Effector CD4-positive, alpha-beta T cell (primary cell): ENCODE data around the gene PPM1J.
"Not testable (repeated sequence)": the region's sequence is repeated elsewhere in the genome, so short reads cannot be mapped to it uniquely, and the experiment has no call there.

ENCODE experiments used
- DNase-seq: peaks from one replicate; pipeline ENCODE4 v3.0.0-alpha.2; 2020

The PPM1J gene

GRCh38 chr1:112721294-112721693, 6.2 kb upstream of the PPM1J start:
- DNase-seq, result not testable (repeated sequence)

GRCh38 chr1:112720800-112721199, 5.7 kb upstream of the PPM1J start:
- DNase-seq, result no peak

GRCh38 chr1:112719706-112720105, 4.6 kb upstream of the PPM1J start:
- no peak for DNase-seq

DNA sequence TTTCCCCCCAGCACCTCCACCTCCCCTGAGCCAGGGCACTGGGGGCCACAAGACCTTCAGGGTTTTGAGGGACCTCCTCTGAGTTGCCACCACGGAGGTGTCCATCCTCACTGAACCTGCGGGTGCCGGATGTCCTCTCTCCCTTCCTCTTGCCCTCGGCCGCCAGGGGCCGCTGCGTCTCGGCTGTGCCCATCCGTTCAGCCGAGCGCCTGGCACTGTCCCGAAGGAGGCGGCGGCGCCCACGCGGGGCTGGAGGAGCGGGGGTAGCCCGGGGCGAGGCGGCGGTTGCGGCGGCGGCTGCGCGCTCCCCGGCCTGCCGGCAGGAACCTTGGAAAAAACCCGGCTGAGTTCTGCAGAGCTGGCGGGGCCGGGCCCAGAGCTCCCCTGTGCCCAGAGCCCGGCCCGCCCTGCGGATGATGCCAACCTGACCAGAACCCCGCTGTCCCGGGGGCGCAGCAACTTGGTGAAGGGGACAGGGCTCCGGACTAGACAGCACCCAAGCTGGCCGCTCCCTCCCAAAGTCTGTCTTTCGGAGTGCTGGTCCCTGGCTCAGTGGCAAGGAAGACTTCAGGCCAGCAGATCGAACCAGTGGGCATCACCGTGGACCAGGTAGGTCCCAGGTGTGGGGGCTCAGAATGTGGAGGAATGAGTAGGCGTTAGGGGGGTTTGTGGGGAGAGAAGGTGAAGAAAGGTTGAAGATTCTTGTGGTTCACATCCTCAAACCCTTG, 3.7 kb upstream of the PPM1J start:
- peak; percentile 71 for DNase-seq

GRCh38 chr1:112717263-112717873, 2.2 kb upstream of the PPM1J start:
- DNase-seq, result no peak

DNA sequence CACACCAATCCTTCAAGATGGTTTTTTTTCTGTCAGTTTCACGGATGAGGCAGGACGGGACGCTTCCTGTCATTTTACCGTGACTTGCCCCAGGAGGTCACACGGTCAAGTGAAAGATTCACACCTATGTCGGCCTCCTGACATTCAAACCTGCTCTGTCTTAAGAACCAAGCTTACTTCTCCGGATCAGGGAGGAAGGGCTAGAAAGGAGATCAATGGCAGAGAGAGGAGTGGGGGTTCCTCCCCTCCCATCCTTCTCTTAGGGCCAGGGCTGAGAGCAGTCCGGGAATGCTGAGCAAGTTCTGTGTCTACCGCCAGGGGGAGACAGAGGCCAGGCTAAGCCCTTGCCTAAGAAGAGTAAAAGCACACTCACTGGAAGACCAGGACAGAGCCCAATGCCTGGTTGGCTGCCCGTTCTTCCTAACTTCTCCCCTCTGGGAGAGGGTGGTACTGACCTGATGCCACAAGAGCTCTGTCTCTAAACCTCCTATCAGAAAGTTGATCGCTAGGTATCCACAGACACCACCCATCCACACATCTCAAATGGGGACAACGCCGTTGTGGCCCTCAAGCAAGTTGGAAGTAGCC, 1.1 kb upstream of the PPM1J start:
- peak; percentile 78 for DNase-seq

- no peak for DNase-seq
These were observed 544 bp downstream of the PPM1J start for GRCh38 chr1:112714313-112715263.

DNA sequence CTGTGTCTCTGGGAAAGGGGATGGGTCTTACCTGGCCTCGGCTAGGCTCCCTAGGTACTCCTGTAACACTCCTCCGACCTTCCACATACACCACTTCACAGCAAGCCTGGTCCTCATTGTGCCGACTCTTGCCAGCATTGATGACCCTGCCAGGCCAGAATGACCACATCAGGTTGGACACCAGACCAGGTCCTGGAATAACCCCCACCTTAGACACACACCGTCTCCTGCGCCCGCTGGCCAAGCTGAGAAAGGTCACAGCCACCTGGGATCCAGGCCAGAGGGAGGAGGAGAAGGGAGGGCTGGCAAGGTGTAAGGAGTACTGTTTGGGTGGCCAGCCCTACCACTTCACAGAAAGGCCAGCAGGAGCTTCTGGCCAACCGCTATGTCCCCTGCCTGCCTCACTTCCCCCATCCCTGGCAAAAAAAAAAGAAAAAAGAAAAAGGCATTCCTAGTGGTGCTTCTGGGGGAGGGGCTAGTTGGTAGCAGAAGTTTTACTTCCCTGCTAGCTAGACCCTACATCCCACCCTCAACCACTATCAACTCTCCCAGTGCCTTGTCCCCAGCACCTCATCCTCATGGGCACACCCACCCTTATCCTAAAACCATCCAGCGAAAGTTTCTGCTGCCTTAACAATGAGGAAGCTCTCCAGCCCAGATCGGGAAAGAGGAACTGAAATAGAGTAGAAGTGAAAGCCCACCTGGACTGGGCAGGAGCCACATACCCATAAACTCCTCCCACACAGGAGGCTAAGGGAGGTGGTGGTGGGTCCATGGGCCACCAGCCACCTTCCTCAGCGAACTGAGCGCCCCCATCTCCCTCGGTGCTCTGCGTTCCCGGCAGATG, 1.4 kb downstream of the PPM1J start:
- no peak for DNase-seq

DNA sequence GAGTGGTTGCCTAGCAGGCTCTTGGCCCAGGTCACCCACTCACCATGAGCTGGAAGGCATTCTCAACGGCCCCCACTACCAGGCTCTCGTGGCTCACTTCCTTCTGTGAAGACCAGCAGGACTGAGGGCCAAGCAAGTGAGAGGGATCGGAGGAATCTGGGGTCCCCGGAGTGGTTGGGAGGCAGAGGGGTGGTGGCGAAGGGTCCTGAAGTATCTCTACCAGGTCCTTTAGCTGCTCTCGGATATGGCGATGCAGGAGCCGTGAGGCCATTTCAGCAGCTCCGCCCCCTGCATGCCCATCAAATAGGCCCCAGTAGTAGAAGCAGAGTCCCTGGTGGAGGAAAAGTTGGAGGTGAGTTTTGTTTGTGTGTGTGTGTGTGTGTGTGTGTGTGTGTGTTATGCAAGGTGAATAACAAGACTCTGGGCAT, 2.4 kb downstream of the PPM1J start:
- no peak for DNase-seq

DNA sequence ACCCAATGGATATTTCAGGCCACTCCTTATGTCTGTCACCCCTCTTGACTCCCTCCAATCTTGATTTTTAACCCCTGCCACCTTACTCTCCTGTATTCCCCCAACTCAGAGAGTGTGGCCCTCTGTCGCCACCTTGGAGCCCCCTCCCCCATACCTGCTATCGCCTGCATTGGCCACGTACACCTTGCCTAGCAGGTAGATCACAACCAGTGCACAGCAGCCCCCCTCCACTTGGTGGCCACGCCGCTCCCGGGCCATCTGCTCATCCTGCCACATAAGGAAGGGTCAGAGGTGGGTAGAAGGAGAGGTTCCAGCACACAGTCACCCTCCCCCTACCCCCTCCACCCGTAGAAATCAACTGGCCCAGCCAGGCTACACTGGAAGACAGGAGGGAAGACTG, 2.9 kb downstream of the PPM1J start:
- no peak for DNase-seq

DNA sequence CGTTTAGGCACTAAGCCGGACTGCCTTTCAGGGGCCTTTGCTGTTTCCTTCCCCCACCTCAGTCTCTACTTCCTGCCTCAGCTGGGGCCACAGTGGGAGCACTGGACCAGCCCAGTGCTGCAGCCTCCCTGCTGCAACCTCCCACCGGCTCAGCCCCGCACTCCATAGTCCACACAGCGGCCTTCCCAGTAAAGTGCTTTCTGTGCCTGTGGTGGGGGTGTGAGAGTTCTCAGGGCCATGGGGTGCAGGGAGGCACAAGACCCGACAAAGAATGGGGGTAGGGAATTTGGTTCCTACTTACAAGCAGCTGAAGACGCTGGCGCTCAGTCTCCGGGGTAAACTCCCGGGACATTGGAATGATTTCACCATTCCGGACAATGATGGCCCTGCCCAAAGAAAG, 3.5 kb downstream of the PPM1J start:
- DNase-seq, result no peak

DNA sequence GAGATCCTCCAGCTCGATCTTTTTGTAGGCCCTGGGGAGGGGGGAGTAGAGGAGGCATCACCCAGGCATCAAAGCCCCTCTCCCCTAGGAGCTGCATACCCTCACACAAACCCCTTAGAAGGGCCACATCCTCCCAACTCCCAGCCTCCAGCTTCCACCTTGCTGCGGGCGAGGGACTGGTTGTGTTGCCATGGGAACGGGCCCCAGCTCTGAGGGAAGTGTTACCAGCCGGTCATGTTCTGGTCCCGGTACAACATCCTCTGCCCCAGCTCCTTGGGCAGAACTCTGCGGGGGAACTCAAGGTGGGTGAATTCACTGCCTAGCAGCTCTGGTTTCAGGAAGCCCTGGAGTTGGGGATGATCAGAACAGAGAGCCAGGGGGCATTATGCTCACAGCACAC, 4.1 kb downstream of the PPM1J start:
- DNase-seq, result no peak

DNA sequence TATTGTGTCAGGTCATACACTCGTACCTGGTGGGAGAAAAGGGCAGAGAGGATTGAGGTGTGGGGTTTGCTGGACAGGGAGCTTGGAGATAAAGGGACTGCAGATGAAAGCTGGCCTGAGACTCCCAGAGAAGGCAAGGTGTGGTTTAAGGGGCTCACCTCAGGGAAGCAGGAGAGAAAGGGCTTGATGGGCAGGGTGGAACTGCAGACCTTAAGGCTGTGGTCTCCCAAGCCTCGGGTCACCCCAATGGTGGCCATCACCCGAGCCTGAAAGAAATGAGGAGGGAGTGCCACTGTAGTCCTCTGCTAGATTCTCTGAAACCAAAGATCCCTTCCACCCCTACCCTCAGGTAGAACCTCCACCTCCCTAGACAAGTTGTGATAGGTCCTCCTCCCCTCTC, 4.5 kb downstream of the PPM1J start:
- DNase-seq, result no peak

GRCh38 chr1:112710159-112710558, 5.0 kb downstream of the PPM1J start:
- DNase-seq, result no peak

DNA sequence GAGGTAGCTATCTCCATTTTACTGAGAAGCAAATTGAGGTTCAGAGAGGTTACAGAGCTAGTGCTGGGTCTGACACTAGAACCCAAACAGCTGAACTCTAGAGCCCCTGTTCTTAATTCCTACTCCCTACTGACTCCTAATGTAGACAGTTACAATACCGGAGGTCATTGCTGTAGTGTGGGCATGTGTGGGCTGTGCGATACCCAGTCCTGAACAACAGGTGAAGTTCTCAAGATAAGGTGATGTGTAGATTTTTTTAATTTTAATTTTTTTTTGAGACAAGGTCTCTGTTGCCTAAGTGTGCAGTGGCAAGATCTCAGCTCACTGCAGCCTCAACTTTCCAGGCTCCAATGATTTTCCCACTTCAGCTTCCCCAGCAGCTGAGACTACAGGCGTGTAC, 6.6 kb downstream of the PPM1J start:
- DNase-seq, result no peak

DNA sequence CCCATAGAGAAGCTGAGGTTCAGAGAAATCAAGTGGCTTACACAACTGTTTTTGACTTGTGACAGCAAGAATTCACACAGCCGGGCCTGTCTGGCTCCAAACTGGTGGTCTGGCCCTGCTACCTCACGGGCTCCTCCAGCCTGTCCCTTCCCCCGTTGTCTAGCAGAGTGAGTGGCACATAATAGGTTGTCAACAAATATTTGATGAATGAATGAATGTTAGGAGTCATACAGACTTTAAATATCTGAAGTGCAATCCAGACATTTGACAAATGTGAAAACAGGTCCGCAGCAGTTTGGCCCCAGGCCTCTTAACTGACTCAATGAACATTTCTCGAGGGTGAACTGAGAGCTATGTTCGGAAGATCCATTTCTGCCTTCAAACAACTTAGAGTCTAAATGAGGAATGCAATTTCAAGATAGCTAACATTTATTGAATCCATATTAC, 7.1 kb downstream of the PPM1J start:
- no peak for DNase-seq

- DNase-seq, result peak; percentile 37
These were observed 7.7 kb downstream of the PPM1J start for GRCh38 chr1:112707221-112708001.

DNA sequence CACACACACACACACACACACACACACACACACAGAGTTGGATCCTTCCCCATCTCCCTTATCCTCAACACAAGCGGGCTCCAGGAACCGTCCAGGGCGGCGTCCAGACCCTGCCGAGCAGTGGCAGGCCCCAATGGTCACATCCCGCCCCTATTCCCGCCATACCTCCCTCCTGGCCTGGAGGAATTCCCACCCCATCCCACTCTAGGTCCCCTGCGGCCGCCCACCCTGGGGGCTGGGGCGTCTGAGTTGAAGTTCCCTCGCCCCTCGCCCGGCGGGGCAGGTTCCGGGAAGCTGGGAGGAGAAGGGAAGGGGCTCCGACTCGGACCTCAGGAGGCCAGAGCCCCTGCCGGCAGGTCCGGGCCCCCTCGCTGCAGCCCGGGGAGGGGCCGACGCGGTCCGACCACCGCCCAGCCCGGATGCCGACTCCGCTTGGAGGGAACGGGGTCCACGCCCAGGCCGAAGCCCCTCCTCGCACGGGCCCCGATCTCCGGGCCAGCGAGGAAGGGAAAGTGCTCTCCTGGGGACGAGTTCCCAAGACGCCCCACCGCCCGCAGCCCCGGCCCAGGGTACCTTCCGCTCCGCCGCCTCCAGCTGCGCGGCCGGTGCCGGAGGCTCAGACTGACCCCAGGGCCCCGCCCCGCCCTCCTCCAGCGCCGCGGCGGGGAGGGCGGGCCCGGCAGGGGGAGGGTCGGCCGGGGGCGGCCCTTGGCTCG, 8.5 kb downstream of the PPM1J start, which contains the start of gene RHOC:
Gene RHOC (minus strand): TSS at position 623 of the 716 bp plus-strand sequence. CDS start 3,328 bp downstream, outside the sequence.
- peak; percentile 19 for DNase-seq

DNA sequence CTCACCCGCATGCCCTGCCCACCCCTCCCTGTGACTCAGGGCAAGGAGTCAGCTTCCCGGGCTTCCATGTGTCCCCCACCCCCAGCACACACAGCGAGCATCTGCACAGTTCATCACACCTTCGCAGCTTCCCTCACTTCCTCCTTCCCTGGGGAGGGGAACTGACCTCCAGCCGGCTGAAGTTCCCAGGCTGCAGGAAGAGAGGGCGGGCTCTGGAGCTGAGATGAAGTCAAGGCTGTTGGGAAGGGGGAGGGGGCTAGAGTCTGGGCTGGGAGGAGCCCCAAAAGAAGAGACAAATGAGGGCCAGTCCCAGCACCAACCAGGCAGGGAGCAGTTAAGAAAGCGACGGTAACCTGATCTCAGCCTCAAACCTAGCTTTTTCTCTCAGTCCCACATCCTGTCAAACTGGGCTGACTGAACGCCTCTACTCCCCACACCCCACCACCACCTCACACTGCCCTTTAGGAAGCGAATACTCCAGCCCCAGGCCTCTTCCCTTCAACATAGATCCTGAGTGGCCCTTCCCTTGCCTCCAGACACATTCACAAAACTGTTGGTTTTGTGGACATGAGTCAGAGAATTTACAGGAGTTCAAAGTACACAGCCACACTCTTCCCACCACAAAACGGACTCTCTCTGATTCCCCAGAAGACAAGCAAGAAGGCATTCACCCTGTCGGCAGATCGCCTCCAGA, 10.1 kb downstream of the PPM1J start:
- peak; percentile 25 for DNase-seq
